ENCODE data around the gene SYTL1.

The SYTL1 gene

DNA sequence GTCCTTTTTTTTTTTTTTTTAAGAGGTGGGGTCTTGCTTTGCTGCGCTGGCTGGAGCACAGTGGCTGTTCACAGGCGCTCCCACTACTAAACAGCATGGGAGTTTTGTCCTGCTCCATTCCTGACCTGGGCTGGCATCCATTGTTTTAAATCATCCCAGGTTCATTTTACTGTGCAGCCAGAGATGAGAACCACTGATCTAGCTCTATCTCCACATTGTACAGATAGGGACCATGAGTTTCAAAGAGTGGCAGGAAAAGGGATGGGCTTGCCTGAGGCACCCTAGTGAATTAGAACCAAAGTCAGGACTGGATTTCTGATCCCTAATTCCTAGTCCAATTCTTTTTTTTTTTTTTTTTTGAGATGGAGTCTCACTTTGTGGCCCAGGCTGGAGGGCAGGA is 27.1 kb upstream of the SYTL1 start:
- TF ChIP-seq, protein P1, sequence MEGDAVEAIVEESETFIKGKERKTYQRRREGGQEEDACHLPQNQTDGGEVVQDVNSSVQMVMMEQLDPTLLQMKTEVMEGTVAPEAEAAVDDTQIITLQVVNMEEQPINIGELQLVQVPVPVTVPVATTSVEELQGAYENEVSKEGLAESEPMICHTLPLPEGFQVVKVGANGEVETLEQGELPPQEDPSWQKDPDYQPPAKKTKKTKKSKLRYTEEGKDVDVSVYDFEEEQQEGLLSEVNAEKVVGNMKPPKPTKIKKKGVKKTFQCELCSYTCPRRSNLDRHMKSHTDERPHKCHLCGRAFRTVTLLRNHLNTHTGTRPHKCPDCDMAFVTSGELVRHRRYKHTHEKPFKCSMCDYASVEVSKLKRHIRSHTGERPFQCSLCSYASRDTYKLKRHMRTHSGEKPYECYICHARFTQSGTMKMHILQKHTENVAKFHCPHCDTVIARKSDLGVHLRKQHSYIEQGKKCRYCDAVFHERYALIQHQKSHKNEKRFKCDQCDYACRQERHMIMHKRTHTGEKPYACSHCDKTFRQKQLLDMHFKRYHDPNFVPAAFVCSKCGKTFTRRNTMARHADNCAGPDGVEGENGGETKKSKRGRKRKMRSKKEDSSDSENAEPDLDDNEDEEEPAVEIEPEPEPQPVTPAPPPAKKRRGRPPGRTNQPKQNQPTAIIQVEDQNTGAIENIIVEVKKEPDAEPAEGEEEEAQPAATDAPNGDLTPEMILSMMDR (conservative IDR thresholded peaks at IDR 0.05; ENCODE audit: low read depth), result no peak
- ChIA-PET POLR2A (ENCODE audit: low non-redundant PET) (no interaction called here), CTCF (interaction anchor here (0.6 kb wide), 1 partner anchor 45 kb away, joined by 5 read pairs; no protein-coding TSS in a partner anchor)
- H3K27ac ChIP-seq, result no peak overlapping the region
- no peak for DNase-seq (ENCODE audit: low spot score)

DNA sequence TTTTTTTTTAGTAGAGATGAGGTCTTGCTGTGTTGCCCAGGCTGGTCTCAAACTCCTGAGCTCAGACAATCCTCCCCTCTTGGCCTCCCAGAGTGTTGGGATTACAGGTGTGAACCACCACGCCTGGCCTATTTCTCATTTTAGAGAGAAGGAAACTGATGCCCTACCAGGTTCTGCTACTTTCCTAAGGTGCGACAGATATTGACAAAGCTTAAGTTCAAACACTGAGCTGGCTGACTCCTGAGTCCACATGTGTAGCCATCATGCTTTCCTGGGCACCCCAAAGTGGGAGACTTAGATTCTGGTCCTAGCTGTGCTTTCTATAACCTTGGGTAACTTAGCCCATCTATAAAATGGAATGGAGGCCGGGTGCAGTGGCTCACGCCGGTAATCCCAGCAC is 25.0 kb upstream of the SYTL1 start:
- no peak overlapping the region for H3K27ac ChIP-seq
- POLR2A ChIA-PET (ENCODE audit: low non-redundant PET), result interaction anchor here (0.7 kb wide), 1 partner anchor 49 kb away, joined by 3 read pairs; no protein-coding TSS in a partner anchor
- CTCF ChIA-PET, result interaction anchor here (1.1 kb wide), 1 partner anchor 16 kb away, joined by 6 read pairs; no protein-coding TSS in a partner anchor
- TF ChIP-seq, protein P1 (conservative IDR thresholded peaks at IDR 0.05; ENCODE audit: low read depth), result no peak
- no peak for DNase-seq (ENCODE audit: low spot score)

DNA sequence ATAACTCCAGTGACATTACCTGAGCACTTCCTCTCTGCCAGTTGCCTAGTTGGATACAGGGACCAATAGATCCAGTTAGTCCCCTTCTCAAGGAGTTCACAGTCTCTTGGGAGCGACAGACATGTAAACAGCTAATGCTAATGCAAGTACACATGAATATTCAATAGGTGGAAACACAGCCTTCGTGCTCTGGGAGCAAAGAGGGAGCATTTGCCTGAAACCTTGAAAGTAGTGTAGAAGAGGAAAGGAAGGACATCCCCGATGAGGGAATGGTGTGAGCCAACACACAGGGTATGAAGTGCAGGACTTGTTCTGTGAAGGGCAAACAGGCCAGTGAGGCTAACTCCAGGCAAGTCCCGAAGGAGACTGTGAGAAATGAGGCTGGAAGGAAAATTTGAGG is 23.7 kb upstream of the SYTL1 start:
- ChIA-PET CTCF (no interaction called here), POLR2A (ENCODE audit: low non-redundant PET) (no interaction called here)
- no peak overlapping the region for H3K27ac ChIP-seq
- no peak for DNase-seq (ENCODE audit: low spot score)
- TF ChIP-seq, protein P1 (conservative IDR thresholded peaks at IDR 0.05; ENCODE audit: low read depth), result no peak

DNA sequence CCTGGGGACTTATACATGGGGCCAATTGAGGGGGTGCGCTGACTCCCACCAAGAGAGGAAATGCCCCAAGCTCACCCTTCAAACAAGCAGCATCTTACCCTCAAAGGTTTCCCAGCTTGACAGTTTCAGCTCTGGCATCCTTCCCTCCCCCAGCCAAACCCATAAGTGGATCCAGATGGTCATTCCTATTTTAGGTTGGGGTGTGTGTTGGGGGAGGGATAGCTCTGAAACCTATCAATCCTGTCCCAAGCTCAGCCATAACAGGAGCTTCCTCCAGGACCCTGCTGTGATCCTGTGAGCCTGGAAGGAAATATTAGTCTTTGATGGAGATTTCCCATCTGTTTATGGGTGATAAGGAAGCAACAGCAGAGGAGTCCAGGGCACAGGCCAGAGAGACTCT is 23.2 kb upstream of the SYTL1 start:
- no peak for DNase-seq (ENCODE audit: low spot score)
- TF ChIP-seq, protein P1 (conservative IDR thresholded peaks at IDR 0.05; ENCODE audit: low read depth), result no peak
- CTCF ChIA-PET, result no interaction called here
- no peak overlapping the region for H3K27ac ChIP-seq
- POLR2A ChIA-PET (ENCODE audit: low non-redundant PET), result no interaction called here

DNA sequence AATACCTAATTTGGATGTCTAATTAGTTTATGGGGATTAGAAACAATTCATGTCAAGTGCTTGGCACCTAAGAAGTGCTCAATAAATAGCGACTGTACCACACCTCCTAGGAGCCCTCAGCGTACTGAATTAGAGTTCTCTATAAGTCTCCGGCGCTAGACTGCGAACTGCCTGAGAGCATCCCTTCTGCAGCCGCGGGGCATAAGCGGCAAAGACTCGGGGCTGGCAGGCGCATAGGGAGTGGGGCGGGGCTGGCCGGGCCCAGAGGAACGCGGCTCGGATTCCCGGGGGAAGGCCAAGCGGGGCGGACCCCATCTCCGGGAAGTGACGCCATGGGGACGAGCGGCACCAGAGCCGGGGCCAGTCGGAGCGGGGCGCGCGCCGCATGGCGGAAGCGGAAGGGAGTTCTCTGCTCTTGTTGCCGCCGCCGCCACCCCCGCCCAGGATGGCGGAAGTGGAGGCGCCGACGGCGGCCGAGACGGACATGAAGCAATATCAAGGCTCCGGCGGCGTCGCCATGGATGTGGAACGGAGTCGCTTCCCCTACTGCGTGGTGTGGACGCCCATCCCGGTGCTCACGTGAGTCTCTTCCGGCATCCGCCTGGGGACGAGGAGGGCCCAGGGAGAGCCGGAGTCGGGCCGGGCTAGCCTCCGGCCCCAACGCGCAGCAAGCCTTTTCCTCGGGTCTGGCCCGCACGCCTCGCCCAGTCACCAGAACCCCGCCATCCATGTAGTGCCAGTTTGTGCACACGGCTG is 19.8 kb upstream of the SYTL1 start, which contains the start of gene TMEM222:
Gene TMEM222, plus strand, starts transcription at position 351 of the 756 bp plus-strand sequence. Its CDS starts 35 bp downstream, at position 386.
- ChIA-PET CTCF (interaction anchor here (1.6 kb wide), 1 partner anchor 11 kb away, joined by 8 read pairs; no protein-coding TSS in a partner anchor), POLR2A (ENCODE audit: low non-redundant PET) (no interaction called here)
- TF ChIP-seq, protein P1 (conservative IDR thresholded peaks at IDR 0.05; ENCODE audit: low read depth), result no peak
- peak; percentile 97 for DNase-seq (ENCODE audit: low spot score)
- H3K27ac ChIP-seq, result peak within 1 kb of the TSS; percentile 88

DNA sequence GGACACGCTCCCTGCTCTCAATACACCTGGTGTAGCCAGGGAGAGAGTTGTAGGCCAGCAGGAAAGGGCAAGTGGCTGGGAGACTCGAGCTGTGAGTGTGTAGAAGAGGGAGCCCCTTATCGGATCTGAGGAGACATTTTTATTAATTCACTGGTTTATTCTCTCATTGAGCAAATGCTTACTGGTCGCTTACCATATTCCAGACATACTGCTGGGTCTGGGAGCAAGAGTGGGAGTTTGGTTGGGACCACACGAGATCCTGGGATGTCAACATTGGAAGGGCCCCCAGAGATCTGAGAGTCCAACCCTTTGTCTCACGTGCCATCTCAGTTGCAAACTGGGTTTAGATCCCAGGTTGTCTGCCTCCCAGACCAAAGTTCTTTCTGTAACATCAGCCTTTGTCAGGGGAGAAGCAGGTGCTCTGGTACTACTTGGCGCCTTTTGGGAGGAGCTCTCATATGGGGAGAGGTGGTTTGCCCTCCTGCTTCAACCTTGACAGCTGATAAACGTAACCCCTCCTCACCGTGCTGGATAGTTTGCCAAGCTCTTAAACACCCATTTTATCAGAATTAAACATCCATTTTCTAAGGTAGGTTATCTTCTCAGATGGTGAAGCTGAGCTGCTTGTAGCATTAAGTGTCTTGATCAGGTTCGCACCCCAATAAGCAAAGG is 19.1 kb upstream of the SYTL1 start:
- peak overlapping the region; percentile 88 for H3K27ac ChIP-seq
- TF ChIP-seq, protein P1 (conservative IDR thresholded peaks at IDR 0.05; ENCODE audit: low read depth), result no peak
- no peak for DNase-seq (ENCODE audit: low spot score)
- POLR2A ChIA-PET (ENCODE audit: low non-redundant PET), result interaction anchor here (0.8 to 0.9 kb wide), 2 partner anchors 20 to 164 kb away, joined by 3 read pairs; partner anchors contain the start of gene SYTL1
- CTCF ChIA-PET, result interaction anchor here (0.6 to 1.6 kb wide), 3 partner anchors 10 to 27 kb away, joined by 3 to 8 read pairs (median 4); no protein-coding TSS in a partner anchor

Measured in RWPE1 (cell line).